Measurements from ENCODE around the gene MRPL54. TPM values are rescaled to one million over a fixed set of nuclear protein-coding genes. Genes with fewer than 3 reads are reported as not detected.

Gene MRPL54
- polyA plus RNA-seq, 1 donor from 2014 or later: 74.7 TPM

DNA sequence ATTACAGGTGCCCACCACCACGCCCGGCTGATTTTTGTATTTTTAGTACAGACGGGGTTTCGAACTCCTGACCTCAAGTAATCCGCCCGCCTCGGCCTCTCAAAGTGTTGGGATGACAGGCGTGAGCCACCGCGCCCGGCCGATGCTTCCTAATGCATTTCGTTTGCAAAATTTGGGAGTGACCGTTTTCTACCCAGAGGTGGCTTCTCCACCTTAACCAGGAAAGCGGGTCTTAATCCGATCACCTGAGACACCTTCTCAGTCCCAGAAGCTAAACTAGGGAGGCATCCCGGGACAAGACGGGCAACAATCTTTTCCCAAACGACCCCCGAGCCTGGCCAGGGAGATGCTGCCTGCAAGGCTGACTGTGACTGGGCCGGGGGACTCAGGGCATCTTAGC, 38.5 kb downstream of the MRPL54 start:
- H2AFZ ChIP-seq (ENCODE audit: low read depth, low read length): peak overlapping the region; percentile 22
- H3K4me2 ChIP-seq (ENCODE audit: low read length): peak overlapping the region; percentile 59
- H3K27me3 ChIP-seq (ENCODE audit: insufficient read depth, low read depth, low read length): peaks cover 7% of the 10 kb centered on the region

DNA sequence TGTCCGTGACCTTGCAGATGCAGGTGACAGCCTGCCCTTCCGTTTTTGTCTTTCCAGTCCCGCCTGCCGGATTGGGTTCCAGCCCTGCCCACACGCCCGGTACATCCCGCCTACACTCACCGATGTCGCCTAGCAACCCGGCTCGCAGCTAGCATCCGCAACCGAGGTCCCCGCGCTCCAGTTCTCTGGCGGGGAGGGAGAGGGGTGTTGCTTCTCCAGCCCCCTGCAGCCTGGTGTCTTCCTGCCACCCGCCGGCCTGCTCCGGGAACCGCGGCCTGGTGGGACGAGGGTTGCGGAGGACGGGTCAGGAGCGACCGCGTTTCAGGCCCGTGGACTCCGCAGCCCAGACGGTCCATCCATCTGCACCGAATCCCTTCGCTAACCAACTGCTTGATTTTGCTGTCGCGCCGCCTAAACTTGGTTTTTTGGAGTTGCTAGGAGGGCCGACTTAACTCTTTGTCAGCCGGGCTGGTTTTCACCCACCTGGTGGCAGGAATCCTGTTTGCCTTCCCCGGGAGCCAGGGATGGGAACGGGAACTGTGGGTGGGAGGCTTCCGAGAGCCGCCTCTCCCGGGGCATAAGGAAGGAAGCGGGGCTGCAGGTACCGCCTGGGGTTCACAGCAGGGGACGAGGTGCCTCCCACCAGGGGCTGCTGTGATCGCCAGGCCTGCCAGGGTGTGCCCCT, 39.1 kb downstream of the MRPL54 start:
- peak overlapping the region; percentile 40 for H3K9ac ChIP-seq (ENCODE audit: low read length)
- H2AFZ ChIP-seq (ENCODE audit: low read depth, low read length): peak overlapping the region; percentile 22

More for the DNA sequence above, 38.5 kb downstream of the MRPL54 start:
- Histone ChIP-seq H3K4me3 (ENCODE audit: low read length) (peak overlapping the region; percentile 66), H3K9me3 (ENCODE audit: low read length) (no peaks in the 10 kb centered on the region), H3K79me2 (replicated peaks; ENCODE audit: insufficient read depth, low read length) (no peaks in the 10 kb centered on the region), H3K9ac (ENCODE audit: low read length) (peak overlapping the region; percentile 40), H3F3A (ENCODE audit: insufficient read depth, low read length, poor library complexity, severe bottlenecking) (no peaks in the 10 kb centered on the region), H3K9me2 (ENCODE audit: insufficient read depth, low read length) (no peaks in the 10 kb centered on the region), H4K20me1 (ENCODE audit: insufficient read depth) (no peaks in the 10 kb centered on the region), H3K27ac (ENCODE audit: low read length) (no peak overlapping the region), H3K36me3 (ENCODE audit: insufficient read depth, low read length) (no peaks in the 10 kb centered on the region)
- TF ChIP-seq, protein P1, sequence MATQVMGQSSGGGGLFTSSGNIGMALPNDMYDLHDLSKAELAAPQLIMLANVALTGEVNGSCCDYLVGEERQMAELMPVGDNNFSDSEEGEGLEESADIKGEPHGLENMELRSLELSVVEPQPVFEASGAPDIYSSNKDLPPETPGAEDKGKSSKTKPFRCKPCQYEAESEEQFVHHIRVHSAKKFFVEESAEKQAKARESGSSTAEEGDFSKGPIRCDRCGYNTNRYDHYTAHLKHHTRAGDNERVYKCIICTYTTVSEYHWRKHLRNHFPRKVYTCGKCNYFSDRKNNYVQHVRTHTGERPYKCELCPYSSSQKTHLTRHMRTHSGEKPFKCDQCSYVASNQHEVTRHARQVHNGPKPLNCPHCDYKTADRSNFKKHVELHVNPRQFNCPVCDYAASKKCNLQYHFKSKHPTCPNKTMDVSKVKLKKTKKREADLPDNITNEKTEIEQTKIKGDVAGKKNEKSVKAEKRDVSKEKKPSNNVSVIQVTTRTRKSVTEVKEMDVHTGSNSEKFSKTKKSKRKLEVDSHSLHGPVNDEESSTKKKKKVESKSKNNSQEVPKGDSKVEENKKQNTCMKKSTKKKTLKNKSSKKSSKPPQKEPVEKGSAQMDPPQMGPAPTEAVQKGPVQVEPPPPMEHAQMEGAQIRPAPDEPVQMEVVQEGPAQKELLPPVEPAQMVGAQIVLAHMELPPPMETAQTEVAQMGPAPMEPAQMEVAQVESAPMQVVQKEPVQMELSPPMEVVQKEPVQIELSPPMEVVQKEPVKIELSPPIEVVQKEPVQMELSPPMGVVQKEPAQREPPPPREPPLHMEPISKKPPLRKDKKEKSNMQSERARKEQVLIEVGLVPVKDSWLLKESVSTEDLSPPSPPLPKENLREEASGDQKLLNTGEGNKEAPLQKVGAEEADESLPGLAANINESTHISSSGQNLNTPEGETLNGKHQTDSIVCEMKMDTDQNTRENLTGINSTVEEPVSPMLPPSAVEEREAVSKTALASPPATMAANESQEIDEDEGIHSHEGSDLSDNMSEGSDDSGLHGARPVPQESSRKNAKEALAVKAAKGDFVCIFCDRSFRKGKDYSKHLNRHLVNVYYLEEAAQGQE (IDR thresholded peaks at IDR 0.05; ENCODE audit: borderline replicate concordance): no peak
- TF ChIP-seq POLR2AphosphoS5 (IDR thresholded peaks at IDR 0.05) (no peak), EP300 (conservative IDR thresholded peaks at IDR 0.05; ENCODE audit: poor library complexity, severe bottlenecking) (no peak), SMC3 (conservative IDR thresholded peaks at IDR 0.05; ENCODE audit: poor library complexity) (no peak), RAD21 (conservative IDR thresholded peaks at IDR 0.05) (no peak), MXI1 (conservative IDR thresholded peaks at IDR 0.05; ENCODE audit: poor library complexity, severe bottlenecking) (no peak), TAF1 (IDR thresholded peaks at IDR 0.05; ENCODE audit: low read depth) (no peak), EZH2 (IDR thresholded peaks at IDR 0.05; ENCODE audit: borderline replicate concordance, insufficient read depth, low read length, poor library complexity, severe bottlenecking) (no peak)
- TF ChIP-seq, protein P2, sequence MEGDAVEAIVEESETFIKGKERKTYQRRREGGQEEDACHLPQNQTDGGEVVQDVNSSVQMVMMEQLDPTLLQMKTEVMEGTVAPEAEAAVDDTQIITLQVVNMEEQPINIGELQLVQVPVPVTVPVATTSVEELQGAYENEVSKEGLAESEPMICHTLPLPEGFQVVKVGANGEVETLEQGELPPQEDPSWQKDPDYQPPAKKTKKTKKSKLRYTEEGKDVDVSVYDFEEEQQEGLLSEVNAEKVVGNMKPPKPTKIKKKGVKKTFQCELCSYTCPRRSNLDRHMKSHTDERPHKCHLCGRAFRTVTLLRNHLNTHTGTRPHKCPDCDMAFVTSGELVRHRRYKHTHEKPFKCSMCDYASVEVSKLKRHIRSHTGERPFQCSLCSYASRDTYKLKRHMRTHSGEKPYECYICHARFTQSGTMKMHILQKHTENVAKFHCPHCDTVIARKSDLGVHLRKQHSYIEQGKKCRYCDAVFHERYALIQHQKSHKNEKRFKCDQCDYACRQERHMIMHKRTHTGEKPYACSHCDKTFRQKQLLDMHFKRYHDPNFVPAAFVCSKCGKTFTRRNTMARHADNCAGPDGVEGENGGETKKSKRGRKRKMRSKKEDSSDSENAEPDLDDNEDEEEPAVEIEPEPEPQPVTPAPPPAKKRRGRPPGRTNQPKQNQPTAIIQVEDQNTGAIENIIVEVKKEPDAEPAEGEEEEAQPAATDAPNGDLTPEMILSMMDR (IDR thresholded peaks at IDR 0.05; ENCODE audit: poor library complexity, severe bottlenecking): no peak

More for the DNA sequence above, 39.1 kb downstream of the MRPL54 start:
- Histone ChIP-seq H3K4me3 (ENCODE audit: low read length) (peak overlapping the region; percentile 66), H3K27me3 (ENCODE audit: insufficient read depth, low read depth, low read length) (peaks cover 7% of the 10 kb centered on the region), H3K27ac (ENCODE audit: low read length) (no peak overlapping the region), H3K36me3 (ENCODE audit: insufficient read depth, low read length) (no peaks in the 10 kb centered on the region), H3K9me3 (ENCODE audit: low read length) (no peaks in the 10 kb centered on the region), H3K79me2 (replicated peaks; ENCODE audit: insufficient read depth, low read length) (no peaks in the 10 kb centered on the region), H3F3A (ENCODE audit: insufficient read depth, low read length, poor library complexity, severe bottlenecking) (no peaks in the 10 kb centered on the region), H3K4me2 (ENCODE audit: low read length) (peak overlapping the region; percentile 59), H4K20me1 (ENCODE audit: insufficient read depth) (no peaks in the 10 kb centered on the region), H3K9me2 (ENCODE audit: insufficient read depth, low read length) (no peaks in the 10 kb centered on the region)
- peak; percentile 20 for TF ChIP-seq SMC3 (conservative IDR thresholded peaks at IDR 0.05; ENCODE audit: poor library complexity)
- TF ChIP-seq, protein P1 (IDR thresholded peaks at IDR 0.05; ENCODE audit: borderline replicate concordance): no peak
- no peak for TF ChIP-seq EZH2 (IDR thresholded peaks at IDR 0.05; ENCODE audit: borderline replicate concordance, insufficient read depth, low read length, poor library complexity, severe bottlenecking)
- TF ChIP-seq, protein P2 (IDR thresholded peaks at IDR 0.05; ENCODE audit: poor library complexity, severe bottlenecking): peak; percentile 33
- no peak for TF ChIP-seq EP300 (conservative IDR thresholded peaks at IDR 0.05; ENCODE audit: poor library complexity, severe bottlenecking)
- TF ChIP-seq MXI1 (conservative IDR thresholded peaks at IDR 0.05; ENCODE audit: poor library complexity, severe bottlenecking): peak; percentile 38
- peak; percentile 25 for TF ChIP-seq POLR2AphosphoS5 (IDR thresholded peaks at IDR 0.05)
- no peak for TF ChIP-seq TAF1 (IDR thresholded peaks at IDR 0.05; ENCODE audit: low read depth)

Measured in neural cell (in vitro differentiated cells).